GM12874 (cell line): Measurements from ENCODE around the gene TMEM126A.

Experiments
- TF ChIP-seq, protein P1 (sequence below): IDR thresholded peaks from 2 replicates; pipeline ENCODE4 v1.5.1; 2011; ENCODE audit warnings: low read depth, mild to moderate bottlenecking, control low read depth, low read length, moderate library complexity; ENCODE audit not compliant: insufficient read depth

The TMEM126A gene

DNA sequence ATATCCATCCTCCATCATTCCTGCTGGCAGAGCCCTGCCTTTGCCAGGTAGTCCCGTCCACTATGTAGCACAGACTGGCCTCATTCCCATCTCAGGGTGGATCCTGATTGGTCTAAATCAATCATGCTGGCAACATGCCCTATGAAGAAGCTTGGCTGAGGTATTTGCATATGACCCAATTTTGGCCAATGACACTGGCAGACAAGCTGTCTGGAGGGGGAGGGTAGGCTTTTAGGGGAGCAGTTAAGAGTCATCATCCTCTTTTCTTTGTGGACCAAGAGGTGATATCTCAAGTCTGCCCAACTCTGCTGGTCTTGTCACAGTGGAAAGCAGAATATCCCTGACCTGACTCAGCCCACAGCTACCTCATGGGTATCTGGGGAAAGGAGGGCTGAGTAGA is 33.1 kb downstream of the TMEM126A start:
- TF ChIP-seq, protein P1, sequence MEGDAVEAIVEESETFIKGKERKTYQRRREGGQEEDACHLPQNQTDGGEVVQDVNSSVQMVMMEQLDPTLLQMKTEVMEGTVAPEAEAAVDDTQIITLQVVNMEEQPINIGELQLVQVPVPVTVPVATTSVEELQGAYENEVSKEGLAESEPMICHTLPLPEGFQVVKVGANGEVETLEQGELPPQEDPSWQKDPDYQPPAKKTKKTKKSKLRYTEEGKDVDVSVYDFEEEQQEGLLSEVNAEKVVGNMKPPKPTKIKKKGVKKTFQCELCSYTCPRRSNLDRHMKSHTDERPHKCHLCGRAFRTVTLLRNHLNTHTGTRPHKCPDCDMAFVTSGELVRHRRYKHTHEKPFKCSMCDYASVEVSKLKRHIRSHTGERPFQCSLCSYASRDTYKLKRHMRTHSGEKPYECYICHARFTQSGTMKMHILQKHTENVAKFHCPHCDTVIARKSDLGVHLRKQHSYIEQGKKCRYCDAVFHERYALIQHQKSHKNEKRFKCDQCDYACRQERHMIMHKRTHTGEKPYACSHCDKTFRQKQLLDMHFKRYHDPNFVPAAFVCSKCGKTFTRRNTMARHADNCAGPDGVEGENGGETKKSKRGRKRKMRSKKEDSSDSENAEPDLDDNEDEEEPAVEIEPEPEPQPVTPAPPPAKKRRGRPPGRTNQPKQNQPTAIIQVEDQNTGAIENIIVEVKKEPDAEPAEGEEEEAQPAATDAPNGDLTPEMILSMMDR = no peak

DNA sequence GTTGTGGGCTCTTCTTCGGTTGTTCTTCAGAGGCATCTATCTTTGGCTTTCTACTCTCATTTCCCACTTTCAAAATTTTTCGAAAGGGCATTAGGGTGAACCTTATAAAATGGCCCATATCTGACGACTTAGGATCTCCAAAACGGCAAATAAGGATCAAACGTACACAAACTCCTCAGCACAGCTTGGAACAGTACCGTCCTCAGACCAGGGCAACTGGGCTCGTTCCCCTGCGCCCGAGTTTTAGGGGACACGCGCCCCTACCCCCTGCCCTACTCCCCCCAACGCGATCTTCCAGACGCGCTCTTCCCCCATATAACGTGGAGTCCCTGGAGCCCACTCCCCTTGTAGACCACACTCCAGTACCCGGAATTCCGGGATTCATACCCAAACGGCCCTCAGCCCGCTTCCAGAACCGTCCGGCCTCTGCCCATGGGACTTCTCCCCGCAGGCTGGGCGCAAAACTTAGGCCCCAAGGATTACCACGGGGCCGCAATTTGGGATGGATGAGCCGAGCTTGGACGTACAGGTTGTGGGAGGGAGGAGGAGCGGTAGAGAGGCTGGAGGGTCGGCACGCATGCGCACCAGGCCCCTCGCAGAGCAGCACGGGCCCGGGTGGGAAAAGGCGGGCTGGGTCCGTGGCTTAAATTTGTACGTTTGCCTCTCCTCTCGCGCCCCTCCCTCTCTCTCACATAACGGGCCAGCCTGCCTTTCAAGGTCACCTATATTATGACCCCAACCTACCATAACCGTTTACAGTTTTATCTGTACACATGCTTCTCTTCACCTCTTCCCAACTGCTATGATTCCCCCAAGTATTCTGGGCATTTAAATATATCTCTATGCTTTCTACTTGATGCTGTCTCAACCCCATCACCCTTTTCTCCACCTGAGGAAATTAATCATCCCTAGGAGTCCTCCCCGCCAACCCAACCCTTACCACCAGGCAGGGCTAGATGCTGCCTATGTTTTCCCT is 34.9 kb downstream of the TMEM126A start:
- TF ChIP-seq, protein P1 = no peak

DNA sequence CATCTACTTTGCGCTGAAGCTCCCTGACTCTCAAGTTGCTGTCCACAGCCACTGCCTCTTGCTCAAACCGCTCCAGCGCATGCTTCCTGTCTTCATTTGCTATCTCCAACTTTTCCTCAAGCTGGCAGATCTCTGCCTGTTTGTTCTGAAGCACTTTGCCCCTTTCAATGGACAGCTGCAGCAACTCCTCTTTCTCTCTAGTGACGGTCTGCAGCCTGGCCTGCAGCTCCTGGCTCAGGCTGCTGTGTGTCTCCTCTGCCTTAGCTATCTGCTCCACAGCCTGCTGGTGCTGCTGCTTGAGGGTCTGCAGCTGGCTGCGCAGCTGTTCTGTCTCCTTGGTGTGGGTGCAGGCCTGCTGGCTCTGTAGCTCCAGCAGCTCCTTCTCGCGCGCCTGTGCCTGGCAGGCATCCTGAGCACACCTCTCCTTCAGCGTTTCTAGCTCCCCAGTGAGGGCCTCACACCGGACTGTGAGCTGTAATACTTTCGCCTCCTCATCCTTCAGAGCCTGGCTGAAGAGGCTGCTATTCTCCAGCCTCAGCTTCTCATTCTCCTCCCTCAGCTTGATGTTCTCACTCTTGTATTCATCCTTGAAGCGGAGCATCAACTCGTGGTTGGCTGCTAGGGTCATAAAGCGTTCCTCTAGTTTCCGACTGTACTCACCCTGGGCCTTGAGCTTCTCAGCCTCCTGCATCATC is 37.5 kb downstream of the TMEM126A start:
- TF ChIP-seq, protein P1 = no peak

DNA sequence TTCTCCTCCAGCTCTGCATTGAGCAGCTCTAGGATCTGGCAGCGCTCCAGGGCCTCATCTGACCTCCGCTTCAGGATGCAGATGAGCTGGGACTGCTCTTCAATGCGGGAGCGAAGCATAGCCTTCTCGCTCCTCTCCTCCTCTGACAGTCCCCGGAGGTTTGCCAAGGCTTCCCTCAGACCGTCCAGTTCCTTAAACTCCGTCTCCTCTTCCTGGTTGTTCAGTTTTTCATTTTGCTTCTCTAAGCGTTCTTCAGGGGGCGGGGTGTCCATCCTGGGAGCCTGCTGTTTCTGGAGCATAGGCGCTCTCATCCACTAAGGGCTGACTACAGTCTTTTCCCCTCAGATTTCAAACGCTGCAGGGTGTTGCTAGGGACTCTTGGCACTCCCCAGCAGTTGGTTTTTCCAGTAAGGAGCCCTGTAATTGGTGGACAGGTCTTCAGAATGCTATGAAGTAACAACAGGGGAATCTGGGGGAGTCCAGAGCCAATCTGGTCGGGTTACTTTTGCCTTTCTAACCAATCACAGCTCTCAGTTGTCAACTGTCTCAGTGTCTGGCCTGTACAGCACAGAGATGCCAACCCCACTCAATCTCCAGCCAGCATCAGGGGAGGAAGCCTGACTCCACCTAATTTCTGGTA is 38.2 kb downstream of the TMEM126A start, which contains the start of gene CCDC89:
Gene CCDC89 (minus strand): TSS at position 376 of the 640 bp plus-strand sequence. CDS start 65 bp downstream, at position 311.
- TF ChIP-seq, protein P1 = no peak

DNA sequence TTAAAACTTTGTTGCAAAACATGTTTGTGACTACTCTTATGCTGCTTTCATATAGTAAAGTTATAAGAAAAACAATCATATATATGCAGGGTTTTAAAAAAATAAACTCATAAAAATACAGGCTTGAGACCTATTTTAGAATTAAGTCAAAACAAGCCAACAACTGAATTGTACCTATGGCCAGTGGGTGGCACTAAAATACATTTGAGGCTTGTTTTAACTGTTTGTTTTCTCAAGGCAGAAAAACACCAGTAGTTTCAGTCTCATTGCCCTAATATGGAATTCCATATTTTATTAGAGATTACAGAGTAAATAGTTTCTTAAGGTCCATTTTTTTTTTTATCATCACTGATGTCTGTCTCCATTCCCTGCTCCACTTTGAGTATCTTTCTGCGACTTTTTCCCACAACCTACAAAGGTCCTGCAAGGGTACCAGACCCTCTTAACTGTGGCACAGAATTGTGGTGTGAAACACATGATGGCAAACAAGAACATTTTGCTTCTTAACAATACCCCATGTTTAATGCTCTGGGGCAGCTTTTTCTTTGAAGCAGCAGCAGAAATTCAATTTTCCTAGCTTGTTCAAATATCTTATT is 46.7 kb downstream of the TMEM126A start:
- TF ChIP-seq, protein P1 = peak; percentile 33; the same call in 1 of the 2 replicates

DNA sequence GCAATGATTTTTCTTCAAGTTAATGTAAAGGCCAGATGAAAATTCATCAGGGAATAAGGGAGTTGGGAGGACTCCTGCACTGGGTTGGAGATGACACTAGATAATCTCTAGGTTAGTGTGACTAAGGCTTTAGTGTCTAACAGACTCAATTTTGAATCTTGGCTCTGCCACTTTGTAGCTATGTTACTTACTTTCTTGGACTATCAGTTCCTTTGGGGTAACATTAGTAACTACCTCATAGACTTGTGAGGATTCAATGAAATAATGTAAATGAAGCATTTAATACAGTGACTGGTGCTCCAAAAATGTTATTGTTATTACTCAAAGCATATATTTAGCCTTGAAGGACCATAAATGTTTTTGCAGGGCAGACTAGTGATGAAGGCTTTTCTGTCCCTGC is 47.8 kb downstream of the TMEM126A start:
- TF ChIP-seq, protein P1 = no peak

DNA sequence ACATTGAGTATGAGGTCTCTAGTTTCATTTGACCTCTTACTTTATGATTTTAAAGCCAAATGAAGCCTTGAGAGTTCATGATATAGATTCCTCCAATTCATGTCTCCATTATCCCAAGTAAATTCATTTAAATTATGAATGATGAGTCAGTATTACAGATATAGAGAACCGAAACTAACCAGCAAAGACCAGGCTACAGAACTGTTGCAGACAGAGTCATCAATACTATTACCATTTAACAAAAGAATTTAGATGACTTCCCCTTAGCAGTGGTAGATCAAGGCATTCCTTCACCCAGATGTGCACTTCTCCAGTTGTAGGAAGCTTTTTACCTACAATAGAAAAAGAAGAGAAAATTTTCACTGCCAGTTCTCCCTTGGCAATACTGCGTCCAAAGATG is 50.0 kb downstream of the TMEM126A start:
- TF ChIP-seq, protein P1 = no peak
